HAP-1 (cell line): ENCODE results near the gene TEX36.
"Not testable (repeated sequence)": the region's sequence is repeated elsewhere in the genome, so short reads cannot be mapped to it uniquely, and the experiment has no call there.

Experiments used
- DNase-seq, 2 experiments: peaks; one replicate each; pipeline ENCODE4 v3.0.0-alpha.2; 2016 to 2020; ENCODE audit warnings: low spot score in 2 of 2
- H3K27me3 ChIP-seq: fragments of 250-450 bp; sonication (Bioruptor Pico); 2 replicates; pipeline ENCODE4 v1.5.1; 2020; ENCODE audit warnings: low read depth, mild to moderate bottlenecking, moderate library complexity
- H3K36me3 ChIP-seq: fragments of 250-450 bp; sonication (Bioruptor Pico); replicated peaks from 2 replicates; pipeline ENCODE4 v1.5.1; 2020; ENCODE audit warnings: mild to moderate bottlenecking
- H3K4me1 ChIP-seq: fragments of 250-450 bp; sonication (Bioruptor Pico); 2 replicates; pipeline ENCODE4 v1.5.1; 2020; ENCODE audit warnings: mild to moderate bottlenecking
- H3K4me3 ChIP-seq: fragments of 250-450 bp; sonication (Bioruptor Pico); 2 replicates; pipeline ENCODE4 v1.5.1; 2020; ENCODE audit warnings: mild to moderate bottlenecking, moderate library complexity
- H3K9me3 ChIP-seq: fragments of 250-450 bp; sonication (Bioruptor Pico); 2 replicates; pipeline ENCODE4 v1.5.1; 2020; ENCODE audit warnings: mild to moderate bottlenecking, moderate library complexity
- in situ Hi-C: fragments of 300-500 bp; cut with MboI; formaldehyde crosslinking; loops from 3 replicates; pipeline ENCODE4 v1.14.3; 2020; ENCODE audit warnings: low sequenced_read_pairs, inconsistent platforms, mixed read lengths

The TEX36 gene, protein sequence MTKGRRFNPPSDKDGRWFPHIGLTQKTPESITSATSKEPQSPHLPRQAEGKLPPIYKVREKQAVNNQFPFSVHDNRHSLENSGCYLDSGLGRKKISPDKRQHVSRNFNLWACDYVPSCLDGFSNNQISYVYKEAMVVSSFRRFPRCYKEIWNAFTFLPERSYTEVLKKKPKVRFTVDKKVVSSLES

DNA sequence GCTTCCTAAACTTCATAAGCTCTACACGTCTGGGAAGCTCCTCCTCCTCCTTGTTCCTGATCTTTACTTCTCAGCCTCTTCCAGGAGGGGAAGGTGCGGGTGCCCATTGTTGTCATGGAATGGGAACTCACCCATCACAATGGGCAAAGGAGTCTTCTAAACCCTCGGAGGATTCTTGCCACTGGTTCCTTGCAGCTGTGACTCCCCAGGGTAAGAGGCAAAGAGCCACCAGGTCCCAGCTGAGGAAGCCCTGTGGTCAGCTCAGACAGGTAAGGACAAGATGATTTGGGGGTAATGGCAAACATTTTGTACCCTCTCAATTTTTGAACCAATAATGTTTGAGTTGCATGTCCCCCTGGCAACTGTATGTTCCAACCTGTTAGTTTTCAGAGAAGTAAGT lies at the start of gene TEX36:
TEX36 (minus strand) TSS at position 101 of the 400 bp plus-strand sequence. CDS start 174 bp downstream, outside the sequence.
- in situ Hi-C loops, result no loop called here
- Histone ChIP-seq H3K4me1 (no peaks in the 10 kb centered on the region), H3K27me3 (peaks cover 12% of the 10 kb centered on the region), H3K4me3 (no peak within 1 kb of the TSS), H3K36me3 (no peaks in the 10 kb centered on the region), H3K9me3 (no peaks in the 10 kb centered on the region)
- no peak for DNase-seq

DNA sequence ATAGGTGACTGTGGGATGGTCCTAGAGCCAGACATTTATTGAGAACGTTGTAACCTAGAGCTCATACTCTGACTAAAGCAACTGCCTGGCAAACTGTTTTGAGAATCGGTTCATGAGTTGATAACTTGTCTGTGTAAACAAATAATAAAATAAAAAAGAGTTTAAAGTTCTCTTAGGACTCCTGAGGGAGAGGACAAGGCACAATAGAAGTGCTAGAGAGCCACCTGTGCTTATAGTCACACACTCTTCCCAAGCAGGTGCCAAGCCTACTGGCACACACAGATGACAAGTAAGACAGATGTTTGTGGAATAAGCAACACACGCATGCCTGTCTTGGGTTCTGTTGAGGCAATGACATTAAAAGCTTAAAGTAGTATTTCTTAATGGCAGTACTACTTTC lies 44.5 kb upstream of the TEX36 start:
- Histone ChIP-seq H3K4me1 (no peaks in the 10 kb centered on the region), H3K4me3 (no peak overlapping the region), H3K36me3 (peaks cover 91% of the 10 kb centered on the region), H3K27me3 (no peaks in the 10 kb centered on the region), H3K9me3 (no peaks in the 10 kb centered on the region)
- no peak for DNase-seq
- in situ Hi-C loops, result no loop called here

DNA sequence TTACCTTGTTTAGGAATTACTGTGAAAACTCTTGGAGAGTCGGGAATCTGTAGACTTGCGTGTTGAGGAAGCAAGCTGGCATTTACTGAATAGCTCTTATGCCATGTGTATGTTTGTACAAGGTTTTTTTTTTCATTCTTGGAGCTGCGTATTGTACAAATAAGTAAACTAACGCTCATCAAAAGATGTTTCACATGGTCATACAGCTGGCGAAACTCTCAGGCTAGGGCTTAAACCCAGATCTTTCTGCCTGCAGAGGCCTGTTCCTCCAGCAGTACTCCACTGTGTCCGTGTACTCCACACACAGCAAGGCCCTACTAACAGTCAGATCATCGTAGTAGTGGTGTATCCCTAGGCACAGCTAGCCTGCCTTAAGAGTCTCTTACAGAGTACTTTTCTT lies 44.0 kb upstream of the TEX36 start:
- Histone ChIP-seq H3K27me3 (no peaks in the 10 kb centered on the region), H3K9me3 (no peaks in the 10 kb centered on the region), H3K4me1 (no peaks in the 10 kb centered on the region), H3K36me3 (peaks cover 91% of the 10 kb centered on the region), H3K4me3 (no peak overlapping the region)
- DNase-seq, result no peak
- in situ Hi-C loops, result no loop called here

DNA sequence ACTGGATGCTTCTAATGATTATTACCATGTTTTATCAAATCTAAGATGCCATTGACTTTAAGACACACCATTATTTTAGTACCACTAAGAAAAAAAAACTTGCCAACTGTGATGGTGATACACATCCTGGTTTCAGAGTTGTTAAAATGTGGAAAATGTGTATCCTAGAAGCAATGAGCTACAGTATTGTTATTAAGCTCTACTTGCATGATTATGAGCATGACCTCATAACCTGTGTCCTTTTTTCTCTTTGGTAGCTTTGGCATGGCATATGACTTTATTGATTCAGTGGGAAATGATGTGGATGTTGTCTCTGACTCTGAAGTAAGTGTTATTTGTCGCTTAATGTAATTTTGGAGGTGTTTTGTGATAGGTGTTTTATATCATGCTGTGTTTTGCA lies 39.8 kb upstream of the TEX36 start:
- DNase-seq, result no peak
- H3K36me3 ChIP-seq, result peaks cover 65% of the 10 kb centered on the region
- H3K4me3 ChIP-seq, result no peak overlapping the region
- no peaks in the 10 kb centered on the region for H3K27me3 ChIP-seq
- peaks cover under 1% of the 10 kb centered on the region; the same call in 1 of the 2 replicates for H3K9me3 ChIP-seq
- in situ Hi-C loops, result loop anchor here (25.0 kb wide), 1 partner anchor 561 kb away; the partner anchor contains the start of gene CTBP2
- H3K4me1 ChIP-seq, result no peaks in the 10 kb centered on the region; the same call in 1 of the 2 replicates

DNA sequence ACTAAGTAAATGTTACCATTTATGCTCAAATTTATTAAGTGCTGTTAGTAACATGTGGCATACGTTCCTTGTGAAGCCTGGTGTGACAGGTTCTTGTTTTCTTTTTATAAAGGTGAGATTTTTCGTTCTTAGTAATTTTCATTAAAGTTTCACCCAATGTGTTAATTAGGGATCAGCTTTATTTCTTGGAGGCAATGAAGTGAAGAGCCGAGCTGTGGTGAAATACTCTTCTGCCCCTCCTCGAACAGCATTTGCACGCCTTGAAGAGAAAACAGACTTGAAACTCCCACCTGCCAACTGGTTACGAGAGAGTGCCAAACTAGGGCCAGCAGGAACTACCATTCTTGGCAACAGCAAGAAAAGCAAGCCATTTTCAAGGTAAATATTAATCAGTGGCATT lies 38.1 kb upstream of the TEX36 start:
- H3K9me3 ChIP-seq, result peaks cover 3% of the 10 kb centered on the region; the same call in 1 of the 2 replicates
- DNase-seq, result no peak
- in situ Hi-C loops, result loop anchor here (25.0 kb wide), 1 partner anchor 559 kb away; the partner anchor contains the start of gene CTBP2
- no peak overlapping the region; the same call in 1 of the 2 replicates for H3K4me3 ChIP-seq
- peaks cover 48% of the 10 kb centered on the region for H3K36me3 ChIP-seq
- no peaks in the 10 kb centered on the region; the same call in 1 of the 2 replicates for H3K4me1 ChIP-seq
- no peaks in the 10 kb centered on the region for H3K27me3 ChIP-seq

DNA sequence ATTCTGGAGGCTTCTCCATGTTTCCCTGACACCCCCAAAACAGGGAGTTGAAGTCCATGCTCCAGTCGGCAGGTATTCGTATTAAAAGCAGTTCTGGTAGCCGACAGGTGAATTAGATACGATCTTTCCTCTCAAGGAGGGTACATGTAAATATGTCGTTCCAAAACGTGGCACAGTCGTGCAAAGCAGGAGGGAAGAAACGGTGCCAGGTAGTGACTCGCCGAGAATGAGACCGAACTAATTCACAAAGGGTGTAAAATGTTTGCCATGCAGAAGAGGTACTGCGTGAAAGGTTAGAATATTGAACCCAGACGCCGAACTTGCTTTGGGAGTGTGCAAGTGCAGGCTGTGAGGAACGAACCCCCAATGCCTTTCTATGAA lies 37.0 kb upstream of the TEX36 start:
- Histone ChIP-seq H3K4me3 (peak overlapping the region; percentile 96), H3K27me3 (no peaks in the 10 kb centered on the region), H3K9me3 (peaks cover 3% of the 10 kb centered on the region), H3K4me1 (no peaks in the 10 kb centered on the region; the same call in 1 of the 2 replicates), H3K36me3 (peaks cover 40% of the 10 kb centered on the region)
- in situ Hi-C loops, result loop anchor here (25.0 kb wide), 1 partner anchor 558 kb away; the partner anchor contains the start of gene CTBP2
- DNase-seq, result no peak

DNA sequence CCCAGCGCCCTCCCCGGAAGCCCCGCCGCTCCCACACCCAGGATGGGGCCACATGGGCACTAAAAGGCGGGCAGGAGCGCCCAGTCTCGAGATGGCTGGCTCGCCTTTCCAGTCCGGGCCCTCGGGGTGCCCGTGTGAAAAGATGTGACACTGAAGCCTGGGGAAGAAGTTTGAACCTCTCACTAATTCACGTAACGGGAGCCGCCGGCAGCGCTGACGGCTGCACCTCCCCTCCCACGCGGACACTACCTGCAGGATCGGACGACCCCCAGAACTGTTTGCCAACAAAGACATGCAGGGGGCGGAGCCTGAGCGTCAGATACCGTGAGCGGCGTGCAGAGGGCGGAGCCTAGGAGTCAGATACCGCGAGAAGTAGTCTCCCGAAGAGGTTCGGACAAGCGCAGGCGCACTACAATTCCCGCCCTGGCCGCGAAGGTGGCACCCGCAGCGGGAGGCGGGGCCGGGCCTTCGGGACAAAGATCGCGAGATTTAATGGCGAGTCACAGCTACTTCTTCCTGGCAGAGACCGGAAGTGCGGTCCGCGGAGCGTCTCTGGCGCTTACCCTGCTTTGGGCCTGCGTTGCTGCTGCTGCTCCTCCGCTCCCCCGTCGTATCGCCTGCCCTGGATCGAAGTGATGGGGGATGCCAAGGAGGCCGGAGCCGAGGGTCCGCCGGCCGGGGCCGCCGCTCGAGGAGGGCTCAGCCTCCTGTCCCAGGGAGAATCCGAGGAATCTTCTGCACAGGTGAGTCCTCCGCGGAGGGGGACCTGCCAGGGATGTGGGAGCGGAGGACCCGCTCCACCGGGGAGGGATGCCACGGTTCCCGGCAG lies 36.4 kb upstream of the TEX36 start, which contains the start of gene EDRF1:
EDRF1 (plus strand) TSS at position 537 of the 829 bp plus-strand sequence; CDS start at position 636, 99 bp downstream.
- no peaks in the 10 kb centered on the region for H3K27me3 ChIP-seq
- peak within 1 kb of the TSS; percentile 96 for H3K4me3 ChIP-seq
- in situ Hi-C loops, result loop anchor here (25.0 kb wide), 1 partner anchor 557 kb away; the partner anchor contains the start of gene CTBP2
- H3K4me1 ChIP-seq, result no peaks in the 10 kb centered on the region; the same call in 1 of the 2 replicates
- peaks cover 3% of the 10 kb centered on the region for H3K9me3 ChIP-seq
- peaks cover 34% of the 10 kb centered on the region for H3K36me3 ChIP-seq
- DNase-seq, result peak; percentile 98 to 99

DNA sequence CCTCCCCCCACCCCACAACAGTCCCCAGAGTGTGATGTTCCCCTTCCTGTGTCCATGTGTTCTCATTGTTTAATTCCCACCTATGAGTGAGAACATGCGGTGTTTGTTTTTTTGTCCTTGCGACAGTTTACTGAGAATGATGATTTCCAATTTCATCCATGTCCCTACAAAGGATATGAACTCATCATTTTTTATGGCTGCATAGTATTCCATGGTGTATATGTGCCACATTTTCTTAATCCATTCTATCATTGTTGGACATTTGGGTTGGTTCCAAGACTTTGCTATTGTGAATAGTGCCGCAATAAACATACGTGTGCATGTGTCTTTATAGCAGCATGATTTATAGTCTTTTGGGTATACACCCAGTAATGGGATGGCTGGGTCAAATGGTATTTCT lies 31.8 kb upstream of the TEX36 start:
- in situ Hi-C loops, result loop anchor here (25.0 kb wide), 1 partner anchor 552 kb away; the partner anchor contains the start of gene CTBP2
- not testable (repeated sequence) for H3K4me1 ChIP-seq, H3K36me3 ChIP-seq, H3K9me3 ChIP-seq, H3K27me3 ChIP-seq, DNase-seq, H3K4me3 ChIP-seq

DNA sequence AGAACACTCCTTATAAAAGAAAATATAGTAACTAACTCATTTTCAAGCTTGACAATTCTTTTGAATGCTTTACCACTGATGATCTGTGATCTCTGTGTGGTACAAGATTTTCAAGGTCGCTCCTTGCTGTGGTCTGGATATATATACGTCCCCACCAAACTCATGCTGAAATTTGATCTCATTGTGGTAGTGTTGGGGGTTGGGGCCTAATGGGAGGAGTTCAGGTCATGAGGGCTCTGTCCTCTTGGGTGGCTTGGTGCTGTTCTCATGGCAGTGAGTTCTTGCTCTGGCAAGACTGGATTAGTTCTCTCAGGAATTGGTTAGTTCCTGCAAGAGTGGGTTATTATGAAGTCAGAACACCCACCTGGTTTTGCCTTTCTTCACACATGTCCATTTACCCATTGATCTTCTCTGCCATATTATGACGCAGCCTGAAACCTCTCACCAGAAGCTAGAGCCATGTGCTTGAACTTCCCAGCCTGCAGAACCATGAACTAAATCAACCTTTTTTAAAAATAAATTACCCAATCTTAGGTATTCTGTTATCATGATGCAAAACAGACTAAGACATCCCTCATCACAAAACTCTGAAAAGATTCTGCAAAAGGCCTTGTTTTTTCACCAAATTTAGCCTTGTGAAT lies 28.3 kb upstream of the TEX36 start:
- Histone ChIP-seq H3K4me3 (no peak overlapping the region), H3K4me1 (peaks cover 16% of the 10 kb centered on the region), H3K27me3 (no peaks in the 10 kb centered on the region), H3K9me3 (no peaks in the 10 kb centered on the region; the same call in 1 of the 2 replicates), H3K36me3 (no peaks in the 10 kb centered on the region)
- in situ Hi-C loops, result loop anchor here (25.0 kb wide), 1 partner anchor 549 kb away; the partner anchor contains the start of gene CTBP2
- no peak for DNase-seq

DNA sequence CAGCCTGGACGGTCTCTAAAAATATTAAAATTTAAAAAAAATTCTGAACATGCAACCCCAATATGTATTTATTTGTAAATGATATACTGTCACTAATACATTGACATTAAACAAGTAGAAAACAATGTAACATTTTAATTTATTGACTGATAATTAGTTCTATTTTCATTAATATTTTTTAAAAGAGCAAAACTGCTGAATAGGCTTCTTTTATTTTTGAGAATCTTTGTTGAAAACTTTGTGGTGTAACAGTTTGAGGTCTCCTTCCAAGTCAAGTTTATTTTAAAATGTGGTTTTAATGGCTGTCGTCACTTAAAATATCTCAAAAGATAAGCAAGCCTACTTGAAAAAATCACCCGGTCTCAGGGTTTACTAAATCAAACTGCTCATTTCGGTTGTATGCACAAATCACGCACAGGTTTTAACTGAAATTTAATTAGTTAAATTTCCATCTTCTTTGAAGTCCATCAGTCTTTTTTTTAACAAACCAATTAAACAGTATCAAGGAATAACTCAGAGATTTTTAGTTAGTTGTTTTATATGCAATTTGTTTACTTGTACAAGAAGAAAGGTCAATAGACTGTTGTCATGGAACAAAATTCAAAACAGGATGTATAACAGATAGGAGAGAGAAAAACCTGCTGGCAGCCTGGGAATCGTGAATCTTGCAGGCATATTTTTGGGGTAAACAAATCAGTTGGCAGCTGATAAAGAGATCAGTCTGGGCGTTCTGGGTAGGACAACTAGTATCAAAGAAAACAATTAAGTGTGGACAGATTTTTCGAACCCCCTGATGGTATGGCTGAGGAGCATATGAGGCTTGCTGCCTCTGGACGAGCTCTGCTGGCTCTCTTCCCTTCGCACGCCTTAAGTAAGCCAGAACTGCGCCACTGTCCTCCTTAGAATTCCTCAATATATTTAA lies 26.9 kb upstream of the TEX36 start:
- in situ Hi-C loops, result loop anchor here (25.0 kb wide), 1 partner anchor 548 kb away; the partner anchor contains the start of gene CTBP2

DNA sequence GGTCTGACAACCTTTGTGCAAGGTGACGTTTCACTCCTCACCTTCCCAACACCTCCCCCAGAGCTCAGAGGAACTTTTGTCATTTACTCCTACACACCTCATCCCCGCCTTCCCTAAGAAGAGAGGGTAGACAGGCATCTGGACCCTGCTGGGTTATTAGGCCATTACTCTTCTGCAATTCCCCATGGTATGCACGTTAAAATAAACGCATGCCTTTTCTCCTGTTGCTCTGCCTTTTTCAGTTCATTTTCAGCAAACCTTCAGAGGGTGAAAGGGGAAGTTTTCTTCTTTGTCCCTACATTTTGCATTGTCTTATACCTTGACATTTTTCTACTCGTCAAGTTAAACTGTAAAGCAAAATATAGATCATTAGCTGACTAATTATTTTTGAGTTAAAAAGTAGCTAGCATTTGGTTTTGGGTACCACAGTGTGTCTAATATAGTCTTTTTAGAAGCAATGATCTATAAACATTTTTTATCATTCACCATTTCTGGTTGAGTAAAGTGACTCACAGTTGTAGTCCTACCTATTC lies 26.1 kb upstream of the TEX36 start:
- no peaks in the 10 kb centered on the region for H3K9me3 ChIP-seq
- peaks cover 16% of the 10 kb centered on the region for H3K4me1 ChIP-seq
- H3K27me3 ChIP-seq, result no peaks in the 10 kb centered on the region
- in situ Hi-C loops, result loop anchor here (25.0 kb wide), 1 partner anchor 547 kb away; the partner anchor contains the start of gene CTBP2
- no peak for DNase-seq
- no peak overlapping the region for H3K4me3 ChIP-seq
- no peaks in the 10 kb centered on the region for H3K36me3 ChIP-seq

More for the DNA sequence above, 26.9 kb upstream of the TEX36 start:
- Histone ChIP-seq H3K4me1 (peaks cover 16% of the 10 kb centered on the region), H3K4me3 (no peak overlapping the region), H3K36me3 (no peaks in the 10 kb centered on the region), H3K27me3 (no peaks in the 10 kb centered on the region), H3K9me3 (no peaks in the 10 kb centered on the region)
- no peak for DNase-seq
